Progenitor cell of endocrine pancreas (in vitro differentiated cells): ENCODE results near the gene BCKDHB. TPM values are rescaled to one million over a fixed set of nuclear protein-coding genes. Genes with fewer than 3 reads are reported as not detected.

Experiments
- DNase-seq: peaks from one replicate; pipeline ENCODE4 v3.0.0; 2021; ENCODE audit warnings: low spot score; ENCODE audit not compliant: unreplicated experiment
- H3K27ac Mint-ChIP-seq: 2 replicates; pipeline ENCODE4 v1.8.0; 2021; ENCODE audit warnings: mild to moderate bottlenecking, moderate library complexity, mixed read lengths
- H3K27me3 Mint-ChIP-seq: 2 replicates; pipeline ENCODE4 v1.8.0; 2021; ENCODE audit warnings: mixed read lengths
- H3K36me3 Mint-ChIP-seq: 2 replicates; pipeline ENCODE4 v1.8.0; 2022; ENCODE audit warnings: mixed read lengths; ENCODE audit not compliant: insufficient read depth
- H3K4me1 Mint-ChIP-seq: 2 replicates; pipeline ENCODE4 v1.8.0; 2021; ENCODE audit warnings: low read depth, mixed read lengths
- H3K4me3 Mint-ChIP-seq: 2 replicates; pipeline ENCODE4 v1.8.0; 2021; ENCODE audit warnings: low read depth, mild to moderate bottlenecking, moderate library complexity, mixed read lengths
- H3K9me3 Mint-ChIP-seq: 2 replicates; pipeline ENCODE4 v1.8.0; 2021; ENCODE audit warnings: low read depth, mixed read lengths
- CTCF ChIP-seq: fragments of 200-600 bp; sonication (generic); IDR thresholded peaks from one replicate; pipeline ENCODE4 v1.5.0; 2021; ENCODE audit warnings: antibody characterized with exemption, mild to moderate bottlenecking; ENCODE audit not compliant: unreplicated experiment
- total RNA-seq: library from RNA; stranded (reverse); gene quantifications from 2 replicates; pipeline ENCODE4 v1.2.1, GENCODE V29; 2021

Gene BCKDHB
- total RNA-seq, 1 donor from 2014 or later = 30.7 TPM

- H3K4me1 Mint-ChIP-seq = no peaks in the 10 kb centered on the region
- no peak overlapping the region for H3K27ac Mint-ChIP-seq
- TF ChIP-seq CTCF = no peak
- H3K9me3 Mint-ChIP-seq = peaks cover 3% of the 10 kb centered on the region
- no peaks in the 10 kb centered on the region for H3K27me3 Mint-ChIP-seq
- DNase-seq = no peak
- H3K4me3 Mint-ChIP-seq = no peak overlapping the region
- H3K36me3 Mint-ChIP-seq = peaks cover 6% of the 10 kb centered on the region
Observed at GRCh38 chr6:80245043-80245442, 138.6 kb downstream of the BCKDHB start.

- Mint-ChIP-seq H3K4me3 (no peak overlapping the region), H3K4me1 (peaks cover 3% of the 10 kb centered on the region), H3K27ac (no peak overlapping the region), H3K27me3 (no peaks in the 10 kb centered on the region), H3K9me3 (no peaks in the 10 kb centered on the region), H3K36me3 (no peaks in the 10 kb centered on the region)
- no peak for TF ChIP-seq CTCF
- no peak for DNase-seq
Observed at GRCh38 chr6:80249897-80250296, 143.4 kb downstream of the BCKDHB start.

GRCh38 chr6:80250391-80250997, 144.0 kb downstream of the BCKDHB start:
- Mint-ChIP-seq H3K4me3 (no peak overlapping the region), H3K9me3 (no peaks in the 10 kb centered on the region), H3K27me3 (no peaks in the 10 kb centered on the region), H3K36me3 (no peaks in the 10 kb centered on the region), H3K4me1 (peaks cover 3% of the 10 kb centered on the region), H3K27ac (no peak overlapping the region)
- no peak for TF ChIP-seq CTCF
- no peak for DNase-seq

GRCh38 chr6:80251321-80251720, 144.8 kb downstream of the BCKDHB start:
- H3K4me3 Mint-ChIP-seq = no peak overlapping the region
- H3K9me3 Mint-ChIP-seq = no peaks in the 10 kb centered on the region
- no peaks in the 10 kb centered on the region for H3K27me3 Mint-ChIP-seq

GRCh38 chr6:80254716-80255115, 148.2 kb downstream of the BCKDHB start:
- no peaks in the 10 kb centered on the region for H3K36me3 Mint-ChIP-seq
- H3K4me3 Mint-ChIP-seq = no peak overlapping the region
- H3K27ac Mint-ChIP-seq = no peak overlapping the region
- DNase-seq = no peak
- peaks cover 3% of the 10 kb centered on the region for H3K4me1 Mint-ChIP-seq
- H3K9me3 Mint-ChIP-seq = no peaks in the 10 kb centered on the region
- no peak for TF ChIP-seq CTCF
- H3K27me3 Mint-ChIP-seq = no peaks in the 10 kb centered on the region

More at GRCh38 chr6:80251321-80251720, 144.8 kb downstream of the BCKDHB start:
- H3K36me3 Mint-ChIP-seq = no peaks in the 10 kb centered on the region
- H3K27ac Mint-ChIP-seq = no peak overlapping the region
- DNase-seq = no peak
- peaks cover 3% of the 10 kb centered on the region for H3K4me1 Mint-ChIP-seq
- no peak for TF ChIP-seq CTCF
